ENCODE measurements around the gene ADK. TPM values are rescaled to one million over a fixed set of nuclear protein-coding genes. Genes with fewer than 3 reads are reported as not detected.
"Not testable (repeated sequence)": the region's sequence is repeated elsewhere in the genome, so short reads cannot be mapped to it uniquely, and the experiment has no call there.

Gene ADK
- polyA plus RNA-seq, 3 donors: 27.0 to 33.2 (median 27.3) TPM

DNA sequence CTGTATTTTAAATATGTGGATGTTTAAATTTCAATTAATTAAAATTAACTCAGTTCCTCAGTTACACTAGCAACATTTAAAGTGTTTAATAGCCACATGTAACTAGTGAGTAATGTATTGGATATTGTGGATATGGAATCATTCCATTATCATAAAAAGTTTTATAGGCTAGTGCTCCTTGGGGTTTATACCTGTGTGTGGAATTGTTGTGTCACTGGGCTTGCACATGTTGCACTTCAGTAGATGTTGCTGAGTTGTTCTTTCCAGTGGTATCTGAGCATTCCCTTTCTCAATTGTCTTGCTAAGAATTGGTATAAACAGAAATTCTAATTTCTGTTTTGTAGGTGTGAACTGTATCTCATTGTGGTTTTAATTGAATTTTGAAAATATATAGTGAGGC, 113.0 kb downstream of the ADK start:
- no peak for DNase-seq (ENCODE audit: extremely low read depth in 1 of 11, low read depth in 9 of 11, low spot score in 4 of 11)

DNA sequence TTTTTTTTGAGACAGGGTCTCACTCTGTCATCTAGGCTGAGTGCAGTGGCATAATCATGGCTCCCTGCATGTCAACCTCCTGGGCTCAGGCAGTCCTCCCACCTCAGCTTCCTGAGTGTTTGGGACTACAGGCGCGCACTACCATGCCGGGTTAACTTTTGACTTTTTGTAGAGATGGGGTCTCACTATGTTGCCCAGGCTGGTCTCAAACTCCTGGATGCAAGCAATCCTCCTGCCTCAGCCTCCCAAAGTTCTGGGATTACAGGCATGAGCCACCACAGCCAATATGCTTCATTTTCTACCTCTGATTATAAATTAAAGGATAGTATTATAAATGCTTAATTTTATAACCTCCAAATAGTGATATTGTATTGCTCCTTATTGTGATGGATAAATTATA, 121.3 kb downstream of the ADK start:
- DNase-seq (ENCODE audit: extremely low read depth in 1 of 11, low read depth in 9 of 11, low spot score in 4 of 11): no peak

DNA sequence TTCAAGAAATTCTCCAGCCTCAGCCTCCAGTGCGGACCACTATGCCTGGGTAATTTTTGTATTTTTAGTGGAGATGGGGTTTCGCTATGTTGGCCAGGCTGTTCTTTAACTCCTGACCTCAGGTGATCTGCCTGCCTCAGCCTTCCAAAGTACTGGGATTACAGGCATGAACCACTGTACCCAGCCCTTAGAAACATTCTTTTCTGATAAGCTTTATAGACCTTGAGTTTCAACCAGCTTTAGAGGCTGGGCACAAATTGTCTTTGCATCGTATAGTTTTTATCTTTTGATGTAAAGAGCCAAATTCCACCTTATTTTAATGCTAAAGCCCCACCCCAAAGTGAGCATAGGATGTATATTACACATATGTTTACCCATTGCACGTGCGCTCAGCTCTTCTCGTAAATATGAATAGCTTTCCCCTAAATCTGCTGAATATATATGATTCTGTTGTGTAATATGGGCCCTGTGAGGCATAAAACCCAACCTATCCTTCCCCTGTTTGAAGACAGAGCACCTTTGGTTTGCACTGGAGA, 124.8 kb downstream of the ADK start:
- no peak for DNase-seq (ENCODE audit: extremely low read depth in 1 of 11, low read depth in 9 of 11, low spot score in 4 of 11)

DNA sequence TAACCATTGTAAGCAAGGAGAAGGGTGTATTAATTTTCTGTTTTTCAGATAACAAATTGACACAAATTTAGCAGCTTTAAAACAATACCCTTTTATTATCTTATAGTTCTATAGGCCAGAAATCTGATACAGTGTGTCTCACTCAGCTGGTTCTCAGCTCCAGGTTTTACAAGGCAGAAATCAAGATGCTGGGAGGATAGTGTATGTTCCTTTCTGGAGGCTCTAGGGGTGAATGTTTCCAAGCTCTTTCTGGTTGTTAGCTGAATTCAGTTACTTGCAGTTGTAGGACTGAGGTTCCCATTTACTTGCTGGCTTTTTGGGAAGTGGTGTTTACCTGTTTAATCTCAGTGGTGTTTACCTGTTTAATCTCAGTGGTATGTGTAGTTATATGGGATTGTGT, 125.4 kb downstream of the ADK start:
- DNase-seq (ENCODE audit: extremely low read depth in 1 of 11, low read depth in 9 of 11, low spot score in 4 of 11): no peak

DNA sequence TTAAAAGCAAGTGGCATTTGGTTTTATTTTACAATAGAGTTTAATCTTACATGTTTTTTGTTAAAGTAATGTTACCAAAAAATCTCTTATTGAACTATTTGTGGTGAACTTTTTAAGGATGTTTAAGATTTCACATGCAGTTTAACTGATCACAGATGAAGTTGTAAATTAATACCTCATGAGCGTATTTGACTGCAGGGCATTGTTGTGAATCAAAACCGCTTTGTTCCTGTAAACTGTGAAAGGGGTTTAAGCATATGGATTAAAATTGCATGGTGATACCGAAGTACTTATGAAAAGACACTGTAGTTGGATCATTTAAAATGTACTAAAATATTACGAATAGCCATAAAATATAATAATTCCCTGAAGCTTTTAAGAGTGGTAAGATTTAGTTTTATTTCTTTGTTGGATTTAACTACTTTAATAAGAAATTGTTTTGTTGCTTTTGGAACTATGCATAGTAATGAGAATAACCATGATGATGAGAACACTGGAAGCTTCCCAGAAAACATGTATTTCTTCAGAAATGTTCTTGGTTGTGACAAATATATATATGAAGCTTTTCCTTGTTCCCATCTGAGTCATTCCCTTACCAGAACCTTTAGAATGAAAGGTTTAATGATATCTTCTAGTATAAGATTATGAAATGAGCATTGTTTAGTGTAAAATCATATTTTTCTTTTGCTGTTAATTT, 131.3 kb downstream of the ADK start:
- DNase-seq (ENCODE audit: extremely low read depth in 1 of 11, low read depth in 9 of 11, low spot score in 4 of 11): no peak

DNA sequence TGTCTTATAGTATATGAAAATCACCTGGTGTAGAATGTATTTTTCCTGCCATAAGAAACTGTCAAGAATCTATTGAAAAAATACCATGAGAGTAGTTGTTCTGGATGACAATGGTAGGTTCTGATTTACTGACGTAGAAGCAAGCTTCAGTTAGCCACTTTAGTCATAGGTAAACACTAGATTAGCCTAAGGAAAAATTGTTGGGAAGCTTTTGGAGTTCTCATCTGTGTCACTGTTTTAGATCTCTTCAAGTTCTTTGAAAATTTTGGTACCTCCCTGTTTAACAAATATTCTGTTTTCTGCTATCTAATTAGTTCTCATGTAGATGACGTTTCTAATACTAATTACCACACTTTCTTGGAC, 131.8 kb downstream of the ADK start:
- no peak for DNase-seq (ENCODE audit: extremely low read depth in 1 of 11, low read depth in 9 of 11, low spot score in 4 of 11)

DNA sequence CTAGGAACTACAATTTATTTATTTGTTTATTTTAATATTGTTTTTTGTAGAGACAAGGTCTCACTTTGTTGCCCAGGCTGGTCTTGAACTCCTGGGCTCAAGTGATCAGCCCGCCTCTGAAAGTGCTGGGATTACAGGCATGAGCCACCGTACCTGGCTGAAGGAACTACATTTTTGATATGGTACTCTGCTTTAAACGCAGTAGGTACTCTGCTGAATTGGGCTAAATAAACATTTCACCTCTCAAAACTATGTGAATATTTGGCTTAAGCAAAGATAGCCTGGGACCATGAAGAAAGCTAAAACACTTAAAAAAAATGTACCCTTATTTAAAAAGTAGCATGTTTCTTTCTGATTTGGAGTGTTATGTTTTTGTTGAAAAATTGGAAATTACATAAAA, 138.2 kb downstream of the ADK start:
- DNase-seq (ENCODE audit: extremely low read depth in 1 of 11, low read depth in 9 of 11, low spot score in 4 of 11): no peak

DNA sequence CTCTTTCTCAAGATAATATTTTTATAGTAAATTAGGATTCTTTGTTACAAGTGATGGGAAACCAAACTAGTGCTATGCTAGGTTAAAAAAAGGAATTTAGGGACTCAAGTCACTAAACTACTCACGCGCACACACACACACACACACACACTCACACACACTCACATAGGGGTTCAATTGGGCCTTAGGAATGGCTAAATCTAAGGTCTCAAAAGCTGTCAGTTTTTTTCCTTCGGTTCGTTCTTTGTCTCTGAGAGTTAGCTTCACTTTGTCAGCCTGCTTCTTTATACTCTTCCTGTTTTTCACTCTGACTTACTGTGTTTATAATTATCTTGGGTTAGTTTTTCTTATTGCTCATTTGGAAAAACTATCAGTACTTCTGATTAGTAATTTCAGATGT, 138.9 kb downstream of the ADK start:
- DNase-seq (ENCODE audit: extremely low read depth in 1 of 11, low read depth in 9 of 11, low spot score in 4 of 11): no peak

DNA sequence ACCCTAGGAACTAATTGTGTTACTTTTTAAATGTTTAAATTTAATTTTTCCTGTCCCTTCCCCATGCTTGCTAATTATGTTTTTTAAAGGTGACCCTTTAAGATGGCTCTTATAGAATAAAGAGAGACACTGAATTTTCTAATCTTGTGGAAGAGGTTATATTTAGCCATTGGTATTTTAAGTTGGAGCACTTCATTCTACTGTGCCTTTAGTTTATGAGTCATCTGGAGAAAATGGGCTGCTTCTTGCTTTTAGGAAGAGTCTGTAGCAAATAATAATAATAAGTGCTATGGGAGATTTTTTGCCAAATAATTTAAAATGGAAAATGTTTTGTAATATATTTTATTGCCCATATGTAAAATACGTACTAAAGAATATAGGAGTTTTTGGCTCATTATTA, 139.7 kb downstream of the ADK start:
- no peak for DNase-seq (ENCODE audit: extremely low read depth in 1 of 11, low read depth in 9 of 11, low spot score in 4 of 11)

DNA sequence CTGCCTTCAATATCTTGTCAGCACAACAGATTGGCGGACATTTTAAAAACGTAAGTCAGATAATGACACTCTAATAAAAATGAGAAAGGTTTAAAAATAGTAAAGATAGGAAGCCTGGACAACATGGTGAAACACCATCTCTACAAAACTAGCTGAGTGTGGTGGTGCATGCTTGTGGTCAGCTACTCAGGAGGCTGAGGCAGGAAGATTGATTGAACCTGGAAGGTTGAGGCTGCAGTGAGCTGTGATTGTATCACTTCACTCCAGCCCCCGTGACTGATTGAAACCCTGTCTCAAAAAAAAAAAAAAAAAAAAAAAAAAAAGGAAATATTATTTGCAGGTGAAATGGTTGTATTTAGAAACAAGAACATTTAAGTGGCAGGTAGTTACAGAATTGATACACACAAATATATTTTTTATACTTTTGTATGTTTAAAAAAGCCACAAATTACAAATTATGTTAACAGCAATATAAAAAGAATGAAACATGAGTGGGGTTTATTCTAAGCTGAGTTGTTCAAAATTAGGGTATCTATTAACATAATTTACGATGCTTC, 141.9 kb downstream of the ADK start:
- peak in 3 of 11 donors; percentile 8 to 44 (median 15) for DNase-seq (ENCODE audit: extremely low read depth in 1 of 11, low read depth in 9 of 11, low spot score in 4 of 11)

DNA sequence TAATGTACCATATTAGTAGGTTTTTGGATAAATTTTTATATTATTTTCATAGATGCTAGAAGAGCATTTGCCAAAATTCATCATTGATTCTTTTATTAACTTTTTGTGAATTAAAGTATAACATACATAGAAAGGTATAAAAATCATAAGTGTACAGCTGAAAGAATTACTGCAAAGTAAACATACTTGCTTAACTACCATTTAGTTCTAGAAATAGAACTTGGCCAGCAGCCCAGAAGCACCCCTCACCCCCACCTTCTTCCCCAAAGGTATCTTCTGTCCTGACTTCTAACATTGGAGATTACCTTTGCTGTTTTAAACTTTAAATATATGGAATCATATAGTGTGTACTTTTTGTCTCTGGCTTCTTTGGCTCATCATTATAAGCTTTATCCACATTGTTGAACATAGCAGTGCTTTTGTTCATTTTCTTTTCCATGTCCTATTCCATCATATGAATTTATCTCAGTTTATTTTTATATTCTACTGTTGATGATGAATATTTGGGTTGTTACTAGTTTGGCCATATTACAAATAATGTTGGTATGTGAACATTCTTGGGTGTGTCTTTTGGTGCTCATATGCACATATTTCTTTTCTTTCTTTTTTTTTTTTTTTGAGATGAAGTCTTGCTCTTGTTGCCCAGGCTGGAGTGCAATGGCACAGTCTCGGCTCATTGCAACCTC, 142.8 kb downstream of the ADK start:
- peak in 3 of 11 donors; percentile 4 to 22 (median 10) for DNase-seq (ENCODE audit: extremely low read depth in 1 of 11, low read depth in 9 of 11, low spot score in 4 of 11)

DNA sequence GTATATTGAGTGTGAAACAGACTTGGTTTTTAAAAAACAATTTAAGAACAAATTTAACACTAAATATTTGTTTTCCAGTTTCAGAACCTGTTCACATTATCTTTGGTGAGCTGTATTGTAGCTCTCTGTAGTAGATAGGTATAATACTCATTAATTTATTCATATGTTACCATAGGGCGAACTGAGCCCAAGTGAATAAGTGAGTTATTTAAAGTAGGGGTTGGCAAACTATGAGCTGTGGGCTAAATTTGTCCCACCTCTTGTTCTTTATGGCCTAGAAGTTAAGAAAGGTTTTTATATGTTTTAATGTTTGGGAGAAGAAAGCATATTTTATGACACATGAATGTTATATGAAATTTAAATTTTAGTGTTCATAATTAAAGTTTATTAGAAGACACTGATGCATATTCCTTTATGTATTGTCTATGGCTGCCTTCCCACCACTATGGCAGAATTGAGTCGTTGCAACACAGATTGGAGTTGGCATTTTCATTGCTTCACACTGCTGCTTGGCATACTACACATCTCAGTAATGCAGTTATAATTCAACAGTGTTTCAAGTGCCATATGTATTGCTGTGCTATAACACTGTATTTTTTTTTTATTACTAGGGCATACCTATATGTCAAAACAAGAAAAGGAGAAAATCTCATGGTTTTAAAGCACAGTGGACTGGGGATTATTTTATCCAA, 146.5 kb downstream of the ADK start:
- no peak for DNase-seq (ENCODE audit: extremely low read depth in 1 of 11, low read depth in 9 of 11, low spot score in 4 of 11)

DNA sequence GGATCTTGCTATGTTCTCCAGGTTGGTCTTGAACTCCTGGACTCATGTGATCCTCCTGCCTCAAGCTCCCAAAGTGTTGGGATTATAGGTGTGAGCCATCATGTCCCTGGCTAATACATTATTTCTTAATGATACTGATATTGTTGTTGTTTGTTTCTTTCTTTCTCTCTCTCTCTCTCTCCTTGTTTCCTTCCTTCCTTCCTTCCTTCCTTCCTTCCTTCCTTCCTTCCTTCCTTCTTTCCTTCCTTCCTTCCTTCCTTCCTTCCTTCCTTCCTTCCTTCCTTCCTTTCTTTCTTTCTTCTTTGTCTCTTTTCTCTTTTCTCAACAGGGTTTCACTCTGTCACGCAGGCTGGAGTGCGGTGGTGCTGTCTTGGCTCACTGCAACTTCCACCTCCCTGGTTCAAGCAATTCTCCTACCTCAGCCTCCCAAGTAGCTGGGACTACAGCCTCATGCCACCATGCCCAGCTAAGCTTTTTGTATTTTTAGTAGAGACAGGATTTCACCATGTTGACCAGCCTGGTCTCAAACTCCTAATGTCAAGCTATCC, 149.1 kb downstream of the ADK start:
- DNase-seq (ENCODE audit: extremely low read depth in 1 of 11, low read depth in 9 of 11, low spot score in 4 of 11): not testable (repeated sequence)

DNA sequence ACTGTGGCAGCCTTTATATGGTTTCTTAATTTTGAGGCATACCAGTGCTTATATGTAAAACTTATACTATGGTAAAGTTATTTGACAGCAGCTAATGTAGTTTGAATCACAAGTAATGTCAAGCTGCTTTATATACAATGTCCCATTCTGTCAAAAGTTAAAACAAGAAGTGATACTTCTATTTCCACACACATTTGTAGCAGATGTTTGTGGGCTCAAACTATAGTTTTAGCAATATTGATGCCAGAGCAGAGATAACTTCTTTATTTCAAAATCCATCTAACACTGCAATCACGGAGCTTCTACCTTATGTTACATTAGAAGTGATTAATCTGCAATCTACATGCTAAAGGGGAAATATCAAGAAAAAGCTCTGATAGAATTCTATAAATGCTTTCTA, 149.6 kb downstream of the ADK start:
- DNase-seq (ENCODE audit: extremely low read depth in 1 of 11, low read depth in 9 of 11, low spot score in 4 of 11): no peak

DNA sequence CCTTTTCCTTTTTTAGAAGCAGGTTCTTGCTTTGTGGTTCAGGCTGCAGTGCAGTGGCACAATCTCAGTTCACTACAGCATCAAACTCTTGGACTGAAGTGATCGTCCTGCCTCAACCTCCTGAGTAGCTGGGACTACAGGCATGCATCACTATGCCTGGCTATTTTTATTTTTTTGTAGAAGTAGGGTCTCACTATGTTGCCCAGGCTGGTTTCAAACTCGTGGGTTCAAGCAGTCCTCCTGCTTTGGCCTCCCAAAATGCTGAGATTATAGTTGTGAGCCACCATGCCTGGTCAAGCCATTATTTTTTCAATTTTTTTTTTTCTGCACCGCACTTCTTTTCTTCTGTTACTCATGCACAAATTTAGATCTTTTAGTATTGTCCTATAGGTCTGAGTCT, 154.7 kb downstream of the ADK start:
- DNase-seq (ENCODE audit: extremely low read depth in 1 of 11, low read depth in 9 of 11, low spot score in 4 of 11): no peak

DNA sequence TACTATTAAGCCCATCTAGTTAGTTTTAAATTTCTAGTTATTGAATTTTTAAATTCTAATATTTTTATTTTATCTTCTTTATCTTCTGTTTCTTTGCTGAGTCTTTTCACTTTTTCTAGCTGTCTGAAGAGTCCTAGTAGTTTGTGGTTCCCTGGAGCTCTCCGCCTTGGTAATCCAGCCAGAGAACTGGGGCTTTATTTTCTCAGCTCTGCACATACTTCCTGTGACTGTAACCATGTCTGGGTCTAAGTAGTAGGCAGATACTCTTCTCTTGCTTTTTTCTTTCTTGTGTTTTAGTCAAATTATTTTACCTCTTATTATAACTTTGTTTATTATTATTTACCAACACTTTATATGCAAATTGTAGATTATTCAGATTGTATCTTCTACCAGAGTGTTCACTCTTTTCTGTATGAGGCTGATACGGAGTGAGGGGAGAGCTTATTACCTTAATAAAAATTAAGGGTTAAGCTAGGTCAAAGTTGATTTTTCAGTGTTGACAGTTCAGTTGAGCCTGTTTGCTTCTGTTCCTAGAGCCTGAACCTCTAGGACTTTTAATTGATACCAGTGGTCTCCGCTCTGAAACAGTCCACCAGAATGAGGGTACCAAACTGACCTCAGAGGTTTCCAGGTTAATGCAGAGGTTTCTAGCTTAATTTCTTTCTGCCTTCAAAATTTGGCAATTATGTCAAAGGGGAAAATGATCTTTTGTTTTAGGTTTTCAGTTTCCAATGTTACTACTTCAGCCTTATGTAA, 155.4 kb downstream of the ADK start:
- DNase-seq (ENCODE audit: extremely low read depth in 1 of 11, low read depth in 9 of 11, low spot score in 4 of 11): no peak

DNA sequence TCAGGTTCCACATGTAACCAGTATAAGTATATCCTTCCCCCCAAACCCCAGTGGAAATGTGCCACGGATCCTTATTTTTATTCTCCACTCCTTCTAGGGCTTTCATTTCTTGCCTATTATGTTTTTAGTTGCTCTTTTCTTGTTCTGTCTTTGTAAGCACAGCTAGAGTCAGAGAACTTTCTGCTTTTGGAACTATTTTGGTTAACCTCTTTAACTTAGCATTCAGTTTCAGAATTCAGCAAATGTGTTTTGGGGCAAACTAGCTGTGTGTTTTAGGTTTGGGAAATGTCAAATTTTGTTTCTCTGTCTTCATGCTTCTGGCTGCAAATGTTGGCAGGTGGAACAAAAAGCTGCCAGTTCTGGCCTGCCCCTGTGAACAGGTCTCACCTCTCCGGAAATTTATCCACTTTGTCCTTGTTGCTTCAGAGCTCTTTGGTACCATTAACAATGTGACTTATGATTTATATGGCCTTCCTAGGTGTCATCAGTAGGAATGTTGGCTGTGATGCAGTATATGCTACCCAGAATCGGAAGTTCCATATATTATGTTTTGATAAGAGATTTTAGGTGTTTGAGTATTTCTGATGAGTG, 156.1 kb downstream of the ADK start:
- DNase-seq (ENCODE audit: extremely low read depth in 1 of 11, low read depth in 9 of 11, low spot score in 4 of 11): no peak

DNA sequence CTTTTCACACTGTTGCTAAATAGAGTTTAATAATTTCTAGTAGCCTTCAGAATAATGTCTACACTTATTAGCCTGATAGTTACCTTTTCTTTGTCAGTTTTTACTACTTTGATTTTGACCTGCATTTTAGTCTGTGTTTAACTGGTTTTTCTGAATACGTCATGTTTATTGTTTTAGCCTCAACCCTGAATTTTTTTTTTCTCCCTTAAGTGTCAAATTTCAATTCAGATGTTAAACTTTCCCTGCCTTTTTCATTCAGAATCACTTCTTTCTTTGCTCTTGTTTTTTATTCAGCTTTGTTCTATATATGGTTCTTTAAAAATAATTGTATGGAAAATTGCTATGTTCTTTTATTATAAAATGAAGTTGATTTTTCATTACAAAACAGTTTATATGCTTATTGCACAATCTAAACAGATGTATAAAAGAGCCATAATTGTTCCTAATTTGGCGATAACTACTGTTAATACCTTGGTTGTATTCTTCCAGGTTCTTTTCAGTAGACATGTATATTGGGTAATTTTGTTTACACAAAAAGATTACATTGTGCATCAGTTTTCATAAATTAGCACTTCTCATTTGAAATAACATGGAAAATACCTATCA, 159.7 kb downstream of the ADK start:
- no peak for DNase-seq (ENCODE audit: extremely low read depth in 1 of 11, low read depth in 9 of 11, low spot score in 4 of 11)

Measured in renal cortex interstitium (tissue), 11 donors.